Peyer's patch (tissue), 4 donors: ENCODE measurements around the gene MTA3. TPM values are rescaled to one million over a fixed set of nuclear protein-coding genes. Genes with fewer than 3 reads are reported as not detected.

Experiments
- DNase-seq, 3 donors: peaks; one replicate each; pipeline ENCODE4 v3.0.0-alpha.2; 2017 to 2019
- H3K27ac ChIP-seq, 4 donors: fragments of 200-600 bp; sonication (generic); one replicate each; pipeline ENCODE4 v1.5.1; 2016 to 2019
- H3K27me3 ChIP-seq, 2 donors: fragments of 200-600 bp; sonication (generic); one replicate each; pipeline ENCODE4 v1.5.1; 2019
- H3K36me3 ChIP-seq, 3 donors: fragments of 200-600 bp; sonication (generic); one replicate each; pipeline ENCODE4 v1.5.1; 2016 to 2019
- H3K4me1 ChIP-seq, 4 donors: fragments of 200-600 bp; sonication (generic); one replicate each; pipeline ENCODE4 v1.5.1; 2016 to 2019
- H3K4me3 ChIP-seq, 4 donors: fragments of 200-600 bp; sonication (generic); 1 replicate in 3 of 4; 2 replicates in 1 of 4; pipeline ENCODE4 v1.5.1; 2016 to 2019; ENCODE audit warnings: mild to moderate bottlenecking in 1 of 4
- H3K9me3 ChIP-seq, 4 donors: fragments of 200-600 bp; sonication (generic); one replicate each; pipeline ENCODE4 v1.5.1; 2016 to 2019; ENCODE audit warnings: mild to moderate bottlenecking in 1 of 4
- CTCF ChIP-seq, 6 experiments: fragments of 450-650 bp in 4 of 6; fragments of 200-600 bp in 2 of 6; sonication (generic) in 1 of 6; IDR thresholded peaks; one replicate each; pipeline ENCODE4 v1.5.1; 2017 to 2019; ENCODE audit warnings: antibody characterized with exemption in 6 of 6, mild to moderate bottlenecking in 3 of 6, moderate library complexity in 1 of 6
- POLR2A ChIP-seq, 2 donors: fragments of 450-650 bp; IDR thresholded peaks; one replicate each; pipeline ENCODE4 v1.5.1; 2017; ENCODE audit warnings: antibody characterized with exemption in 2 of 2, mild to moderate bottlenecking in 2 of 2, moderate library complexity in 2 of 2
- total RNA-seq, 4 donors: library from RNA; depleted of rRNA; stranded (reverse); fragments of >200 nt; gene quantifications; one replicate each; pipeline ENCODE4 v1.1.0, GENCODE V29; 2016

Gene MTA3
- total RNA-seq, 4 donors from 2014 or later: 20.0 to 87.5 (median 34.2) TPM

- no peak overlapping the region for H3K27ac ChIP-seq
- H3K27me3 ChIP-seq: no peaks in the 10 kb centered on the region
- no peak for TF ChIP-seq POLR2A (IDR thresholded peaks at IDR 0.05)
- TF ChIP-seq CTCF (IDR thresholded peaks at IDR 0.05): no peak
- no peaks in the 10 kb centered on the region for H3K9me3 ChIP-seq
- H3K36me3 ChIP-seq: no peaks in the 10 kb centered on the region
- H3K4me1 ChIP-seq: no peaks in the 10 kb centered on the region
- H3K4me3 ChIP-seq: no peak overlapping the region
- DNase-seq: no peak
These were observed 25.6 kb upstream of the MTA3 start for GRCh38 chr2:42542871-42543270.

GRCh38 chr2:42545023-42545721 lies 23.3 kb upstream of the MTA3 start:
- Histone ChIP-seq H3K9me3 (no peaks in the 10 kb centered on the region), H3K4me1 (no peaks in the 10 kb centered on the region), H3K27ac (no peak overlapping the region), H3K27me3 (no peaks in the 10 kb centered on the region), H3K36me3 (no peaks in the 10 kb centered on the region), H3K4me3 (no peak overlapping the region)
- DNase-seq: no peak
- TF ChIP-seq POLR2A (IDR thresholded peaks at IDR 0.05) (no peak), CTCF (IDR thresholded peaks at IDR 0.05) (no peak)

- DNase-seq: no peak
These were observed 22.5 kb upstream of the MTA3 start for GRCh38 chr2:42545841-42546390.

GRCh38 chr2:42547014-42547413 lies 21.4 kb upstream of the MTA3 start:
- Histone ChIP-seq H3K4me1 (no peaks in the 10 kb centered on the region), H3K9me3 (no peaks in the 10 kb centered on the region), H3K27ac (no peak overlapping the region), H3K4me3 (no peak overlapping the region), H3K36me3 (no peaks in the 10 kb centered on the region), H3K27me3 (no peaks in the 10 kb centered on the region)
- TF ChIP-seq POLR2A (IDR thresholded peaks at IDR 0.05) (no peak), CTCF (IDR thresholded peaks at IDR 0.05) (no peak)
- DNase-seq: peak in 1 of 3 donors; percentile 20

More at GRCh38 chr2:42545841-42546390, 22.5 kb upstream of the MTA3 start:
- no peak overlapping the region for H3K4me3 ChIP-seq
- no peak overlapping the region for H3K27ac ChIP-seq
- TF ChIP-seq CTCF (IDR thresholded peaks at IDR 0.05) (no peak), POLR2A (IDR thresholded peaks at IDR 0.05) (no peak)
- H3K27me3 ChIP-seq: no peaks in the 10 kb centered on the region
- no peaks in the 10 kb centered on the region for H3K36me3 ChIP-seq
- no peaks in the 10 kb centered on the region for H3K4me1 ChIP-seq
- H3K9me3 ChIP-seq: no peaks in the 10 kb centered on the region

- TF ChIP-seq CTCF (IDR thresholded peaks at IDR 0.05): no peak
- no peak for TF ChIP-seq POLR2A (IDR thresholded peaks at IDR 0.05)
- no peaks in the 10 kb centered on the region for H3K27me3 ChIP-seq
These were observed 20.8 kb upstream of the MTA3 start for GRCh38 chr2:42547446-42548295.

More at GRCh38 chr2:42547446-42548295, 20.8 kb upstream of the MTA3 start:
- no peak for DNase-seq
- H3K4me1 ChIP-seq: no peaks in the 10 kb centered on the region
- no peaks in the 10 kb centered on the region for H3K36me3 ChIP-seq
- H3K9me3 ChIP-seq: no peaks in the 10 kb centered on the region
- no peak overlapping the region for H3K27ac ChIP-seq
- no peak overlapping the region for H3K4me3 ChIP-seq
